ENCODE results near the gene TENM4. TPM values are rescaled to one million over a fixed set of nuclear protein-coding genes. Genes with fewer than 3 reads are reported as not detected.

Gene TENM4
- total RNA-seq, 4 donors from 2014 or later = 16.8 to 158 (median 120) TPM

- WGBS, 2 donors = 83 to 89% methylated on average over 6 of the region's 6 CpGs
- Histone ChIP-seq H3K9me3 (no peaks in the 10 kb centered on the region), H3K4me3 (replicated peaks in 1 of 3) (no peak overlapping the region), H3K4me1 (peaks cover 44 to 65% of the 10 kb centered on the region in 2 donors), H3K27ac (no peak overlapping the region), H3K36me3 (no peaks in the 10 kb centered on the region), H3K27me3 (no peaks in the 10 kb centered on the region)
- TF ChIP-seq POLR2A (IDR thresholded peaks at IDR 0.05) (no peak), CTCF (IDR thresholded peaks at IDR 0.05) (no peak)
- intact Hi-C loops (cut with DNase I) = no loop called here
- no peak for DNase-seq
These were observed 23.5 kb downstream of the TENM4 start for GRCh38 chr11:79417069-79417920.

- intact Hi-C loops (cut with DNase I) = no loop called here
- no peaks in the 10 kb centered on the region for H3K27me3 ChIP-seq
- WGBS, 2 donors = 92 to 97% methylated on average over 1 of the region's 1 CpG
These were observed 24.9 kb downstream of the TENM4 start for GRCh38 chr11:79415912-79416311.

GRCh38 chr11:79415411-79415810 lies 25.4 kb downstream of the TENM4 start:
- H3K4me3 ChIP-seq (replicated peaks in 1 of 3) = no peak overlapping the region
- H3K36me3 ChIP-seq = no peaks in the 10 kb centered on the region
- TF ChIP-seq CTCF (IDR thresholded peaks at IDR 0.05) (no peak), POLR2A (IDR thresholded peaks at IDR 0.05) (no peak)
- peaks cover 37 to 58% of the 10 kb centered on the region in 2 donors for H3K4me1 ChIP-seq
- intact Hi-C loops (cut with DNase I) = no loop called here
- DNase-seq = peak; percentile 41 to 56
- no peaks in the 10 kb centered on the region for H3K27me3 ChIP-seq
- 45 to 59% methylated on average over 1 of the region's 1 CpG for WGBS, 2 donors
- H3K9me3 ChIP-seq = no peaks in the 10 kb centered on the region
- H3K27ac ChIP-seq = peak overlapping the region; percentile 87 to 96 (median 92)

More at GRCh38 chr11:79415912-79416311, 24.9 kb downstream of the TENM4 start:
- Histone ChIP-seq H3K4me3 (replicated peaks in 1 of 3) (no peak overlapping the region), H3K4me1 (peaks cover 42 to 63% of the 10 kb centered on the region in 2 donors), H3K36me3 (no peaks in the 10 kb centered on the region), H3K9me3 (no peaks in the 10 kb centered on the region), H3K27ac (peak overlapping the region; percentile 87 to 96 (median 92))
- DNase-seq = no peak
- TF ChIP-seq POLR2A (IDR thresholded peaks at IDR 0.05) (no peak), CTCF (IDR thresholded peaks at IDR 0.05) (no peak)

- Histone ChIP-seq H3K36me3 (no peaks in the 10 kb centered on the region), H3K9me3 (no peaks in the 10 kb centered on the region), H3K4me3 (replicated peaks in 1 of 3) (no peak overlapping the region), H3K4me1 (peaks cover 37 to 55% of the 10 kb centered on the region in 2 donors), H3K27ac (peak overlapping the region; percentile 87 to 96 (median 92)), H3K27me3 (no peaks in the 10 kb centered on the region)
- TF ChIP-seq CTCF (IDR thresholded peaks at IDR 0.05) (no peak), POLR2A (IDR thresholded peaks at IDR 0.05) (peak in 1 of 2 donors; percentile 28)
- intact Hi-C loops (cut with DNase I) = no loop called here
- DNase-seq = peak; percentile 85 to 89
- WGBS, 2 donors = 48 to 54% methylated on average over 8 of the region's 8 CpGs
These were observed 26.0 kb downstream of the TENM4 start for GRCh38 chr11:79414644-79415317.

- Histone ChIP-seq H3K27me3 (no peaks in the 10 kb centered on the region), H3K4me3 (replicated peaks in 1 of 3) (no peak overlapping the region), H3K4me1 (peaks cover 37 to 50% of the 10 kb centered on the region in 2 donors), H3K36me3 (no peaks in the 10 kb centered on the region), H3K27ac (peak overlapping the region; percentile 87 to 96 (median 92)), H3K9me3 (no peaks in the 10 kb centered on the region)
- intact Hi-C loops (cut with DNase I) = no loop called here
- WGBS, 2 donors = 80 to 83% methylated on average over 3 of the region's 3 CpGs
- TF ChIP-seq POLR2A (IDR thresholded peaks at IDR 0.05) (no peak), CTCF (IDR thresholded peaks at IDR 0.05) (no peak)
- DNase-seq = no peak
These were observed 26.8 kb downstream of the TENM4 start for GRCh38 chr11:79414041-79414440.
